Naive thymus-derived CD4-positive, alpha-beta T cell (primary cell): ENCODE data around the gene MTOR. TPM values are rescaled to one million over a fixed set of nuclear protein-coding genes. Genes with fewer than 3 reads are reported as not detected.
"Not testable (repeated sequence)": the region's sequence is repeated elsewhere in the genome, so short reads cannot be mapped to it uniquely, and the experiment has no call there.

Experiments used
- ATAC-seq: fragments of 150-1000 bp; cut with Tn5 transposase; 2 replicates; pipeline ENCODE4 v1.10.0; 2021; ENCODE audit warnings: mild to moderate bottlenecking, moderate library complexity
- CTCF ChIA-PET: fragments of 350-600 bp; sonication (Branson Sonifier 250); formaldehyde crosslinking; loops from one replicate; lab custom pipeline; 2021; ENCODE audit warnings: antibody characterized with exemption; lab: Charles Lee
- POLR2A ChIA-PET: fragments of 350-600 bp; sonication (Branson Sonifier 250); formaldehyde crosslinking; loops from one replicate; lab custom pipeline; 2021; ENCODE audit warnings: antibody characterized with exemption, inconsistent platforms; lab: Charles Lee
- DNase-seq, 9 donors: peaks; one replicate each; pipeline versions ENCODE4 v3.0.0 to v3.0.0-alpha.2; 2020 to 2022; ENCODE audit warnings: mixed read lengths in 1 of 9
- H3K27ac ChIP-seq: one replicate; pipeline ENCODE4 v1.7.0; 2013; ENCODE audit warnings: mild to moderate bottlenecking, low read depth, low read length, moderate library complexity
- H3K27me3 ChIP-seq, 2 donors: one replicate each; pipeline ENCODE4 v1.7.0; 2013; ENCODE audit warnings: low read length in 2 of 2, mild to moderate bottlenecking in 2 of 2, moderate library complexity in 2 of 2; ENCODE audit not compliant: control insufficient read depth in 2 of 2, insufficient read depth in 2 of 2
- H3K36me3 ChIP-seq, 3 experiments: 1 replicate in 2 of 3; 2 replicates in 1 of 3; pipeline ENCODE4 v1.7.0; 2013; ENCODE audit warnings: low read length in 3 of 3, mild to moderate bottlenecking in 3 of 3, moderate library complexity in 1 of 3; ENCODE audit not compliant: insufficient read depth in 3 of 3, control insufficient read depth in 2 of 3
- H3K4me1 ChIP-seq, 2 donors: one replicate each; pipeline ENCODE4 v1.7.0; 2013; ENCODE audit warnings: low read length in 2 of 2, mild to moderate bottlenecking in 2 of 2, moderate library complexity in 1 of 2; ENCODE audit not compliant: control insufficient read depth in 2 of 2, insufficient read depth in 2 of 2
- H3K4me3 ChIP-seq: 2 replicates; pipeline ENCODE4 v1.7.0; 2013; ENCODE audit warnings: mild to moderate bottlenecking, low read length
- H3K9me3 ChIP-seq, 3 experiments: 1 replicate in 2 of 3; 2 replicates in 1 of 3; pipeline ENCODE4 v1.7.0; 2013; ENCODE audit warnings: low read length in 3 of 3; ENCODE audit not compliant: control insufficient read depth in 2 of 3
- H3K27ac Mint-ChIP-seq, 9 donors: one replicate each; pipeline ENCODE4 v1.8.0; 2020 to 2022; ENCODE audit warnings: mixed read lengths in 9 of 9, mild to moderate bottlenecking in 8 of 9, moderate library complexity in 5 of 9, inconsistent platforms in 2 of 9
- H3K27me3 Mint-ChIP-seq, 5 donors: one replicate each; pipeline ENCODE4 v1.8.0; 2021 to 2022; ENCODE audit warnings: mixed read lengths in 5 of 5, mild to moderate bottlenecking in 1 of 5
- H3K36me3 Mint-ChIP-seq, 5 donors: one replicate each; pipeline ENCODE4 v1.8.0; 2020 to 2022; ENCODE audit warnings: mixed read lengths in 5 of 5, mild to moderate bottlenecking in 3 of 5, inconsistent platforms in 1 of 5
- H3K4me1 Mint-ChIP-seq, 7 donors: one replicate each; pipeline ENCODE4 v1.8.0; 2020 to 2022; ENCODE audit warnings: mixed read lengths in 7 of 7, mild to moderate bottlenecking in 3 of 7, inconsistent platforms in 1 of 7
- H3K4me3 Mint-ChIP-seq, 10 donors: one replicate each; pipeline ENCODE4 v1.8.0; 2020 to 2022; ENCODE audit warnings: mild to moderate bottlenecking in 10 of 10, mixed read lengths in 10 of 10, moderate library complexity in 6 of 10, inconsistent platforms in 2 of 10
- H3K9me3 Mint-ChIP-seq, 11 donors: one replicate each; pipeline ENCODE4 v1.8.0; 2020 to 2022; ENCODE audit warnings: mixed read lengths in 11 of 11, mild to moderate bottlenecking in 4 of 11, inconsistent platforms in 1 of 11, moderate library complexity in 1 of 11
- intact Hi-C, 2 donors: fragments of 100-400 bp; cut with micrococcal nuclease; formaldehyde crosslinking; loops; one replicate each; pipeline ENCODE4 v1.15.1; 2023
- polyA plus RNA-seq, 2 donors: library from polyadenylated mRNA; unstranded; fragments of 300-500 nt; fragmentation: Illumina TruSeq; gene quantifications; one replicate each; pipeline ENCODE4 v1.2.3, GENCODE V29; 2021
- total RNA-seq, 6 experiments: library from RNA in 5 of 6; stranded (reverse) in 5 of 6; gene quantifications; 1 replicate in 5 of 6; 2 replicates in 1 of 6; pipeline ENCODE4 v1.2.3 and lab custom pipeline; 2021 to 2026

The MTOR gene
- total and polyA plus RNA-seq, 7 experiments from 2014 or later: 4.8 to 47.9 (median 44.8) TPM

DNA sequence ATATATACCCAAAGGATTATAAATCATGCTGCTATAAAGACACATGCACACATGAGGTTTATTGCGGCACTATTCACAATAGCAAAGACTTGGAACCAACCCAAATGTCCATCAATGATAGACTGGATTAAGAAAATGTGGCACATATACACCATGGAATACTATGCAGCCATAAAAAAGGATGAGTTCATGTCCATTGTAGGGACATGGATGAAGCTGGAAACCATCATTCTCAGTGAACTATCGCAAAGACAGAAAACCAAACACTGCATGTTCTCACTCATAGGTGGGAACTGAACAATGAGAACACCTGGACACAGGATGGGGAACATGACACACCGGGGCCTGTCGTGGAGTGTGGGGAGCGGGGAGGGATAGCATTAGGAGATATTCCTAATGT, 95.6 kb downstream of the MTOR start:
- H3K9me3 Mint-ChIP-seq, POLR2A ChIA-PET, ATAC-seq, H3K9me3 ChIP-seq, H3K27ac ChIP-seq, H3K4me3 ChIP-seq, H3K27me3 Mint-ChIP-seq, H3K27me3 ChIP-seq, H3K4me1 Mint-ChIP-seq, CTCF ChIA-PET, H3K4me1 ChIP-seq, DNase-seq, H3K27ac Mint-ChIP-seq, intact Hi-C loops, H3K4me3 Mint-ChIP-seq: not testable (repeated sequence)
- H3K36me3 Mint-ChIP-seq: peaks cover 4 to 57% (median 26%) of the 10 kb centered on the region in 5 donors
- peaks cover 0 to 13% (median 0%) of the 10 kb centered on the region in 3 experiments for H3K36me3 ChIP-seq

DNA sequence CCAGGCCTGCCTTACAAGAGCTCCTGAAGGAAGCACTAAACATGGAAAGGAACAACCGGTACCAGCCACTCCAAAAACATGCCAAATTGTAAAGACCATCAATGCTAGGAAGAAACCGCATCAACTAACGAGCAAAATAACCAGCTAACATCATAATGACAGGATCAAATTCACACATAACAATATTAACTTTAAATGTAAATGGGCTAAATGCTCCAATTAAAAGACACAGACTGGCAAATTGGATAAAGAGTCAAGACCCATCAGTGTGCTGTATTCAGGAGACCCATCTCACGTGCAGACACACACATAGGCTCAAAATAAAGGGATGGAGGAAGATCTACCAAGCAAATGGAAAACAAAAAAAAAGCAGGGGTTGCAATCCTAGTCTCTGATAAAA, 99.6 kb downstream of the MTOR start:
- H3K27ac Mint-ChIP-seq, POLR2A ChIA-PET, H3K27me3 Mint-ChIP-seq, H3K9me3 ChIP-seq, H3K4me1 ChIP-seq, CTCF ChIA-PET, DNase-seq, intact Hi-C loops, H3K4me1 Mint-ChIP-seq, H3K27me3 ChIP-seq, H3K4me3 ChIP-seq, H3K4me3 Mint-ChIP-seq, H3K9me3 Mint-ChIP-seq, ATAC-seq, H3K27ac ChIP-seq: not testable (repeated sequence)
- H3K36me3 Mint-ChIP-seq: peaks cover 4 to 62% (median 29%) of the 10 kb centered on the region in 5 donors
- H3K36me3 ChIP-seq: peaks cover 0 to 12% (median 0%) of the 10 kb centered on the region in 3 experiments

DNA sequence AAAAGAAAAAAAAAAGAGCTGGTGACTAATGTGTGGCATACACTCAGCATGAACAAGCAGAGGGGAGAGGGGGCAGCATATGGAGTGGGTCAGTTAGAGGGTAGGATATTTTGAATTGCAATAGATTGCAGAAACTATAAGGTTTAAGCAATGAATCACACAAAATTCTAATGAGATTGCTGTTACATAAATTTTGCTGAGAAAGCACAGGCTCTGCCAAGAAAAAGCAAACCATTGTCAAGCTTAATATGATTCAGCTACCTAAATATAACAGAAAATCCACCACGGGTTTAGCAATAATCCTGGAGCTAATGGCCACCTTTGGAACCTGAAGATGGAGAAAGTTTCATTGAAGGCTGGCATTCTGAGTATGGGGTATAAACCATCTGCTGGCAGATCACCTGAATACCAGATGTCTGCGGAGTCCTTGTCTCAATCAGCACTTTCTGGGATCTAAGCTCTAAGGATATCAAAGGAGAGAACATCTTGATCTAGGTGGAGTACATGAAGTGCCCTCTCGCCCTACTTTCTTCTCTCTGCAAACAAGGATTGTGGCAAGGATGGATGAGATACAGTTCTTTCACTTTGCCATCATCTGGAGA, 103.5 kb downstream of the MTOR start:
- H3K27ac ChIP-seq: no peak overlapping the region
- H3K4me3 ChIP-seq: no peak overlapping the region
- H3K9me3 ChIP-seq: no peaks in the 10 kb centered on the region
- Mint-ChIP-seq H3K27me3 (no peaks in the 10 kb centered on the region), H3K4me1 (peaks cover 0 to 11% (median 0%) of the 10 kb centered on the region in 7 donors), H3K9me3 (no peaks in the 10 kb centered on the region), H3K27ac (no peak overlapping the region), H3K36me3 (peaks cover 11 to 50% (median 18%) of the 10 kb centered on the region in 5 donors), H3K4me3 (no peak overlapping the region)
- DNase-seq: no peak
- peaks cover 15 to 36% (median 17%) of the 10 kb centered on the region in 3 experiments for H3K36me3 ChIP-seq
- no peaks in the 10 kb centered on the region for H3K4me1 ChIP-seq
- ChIA-PET POLR2A (no interaction called here), CTCF (interaction anchor here (0.6 kb wide), 1 partner anchor 442 kb away, joined by 3 read pairs; no protein-coding TSS in a partner anchor)
- ATAC-seq: no peak
- no peaks in the 10 kb centered on the region for H3K27me3 ChIP-seq
- intact Hi-C loops: no loop called here

DNA sequence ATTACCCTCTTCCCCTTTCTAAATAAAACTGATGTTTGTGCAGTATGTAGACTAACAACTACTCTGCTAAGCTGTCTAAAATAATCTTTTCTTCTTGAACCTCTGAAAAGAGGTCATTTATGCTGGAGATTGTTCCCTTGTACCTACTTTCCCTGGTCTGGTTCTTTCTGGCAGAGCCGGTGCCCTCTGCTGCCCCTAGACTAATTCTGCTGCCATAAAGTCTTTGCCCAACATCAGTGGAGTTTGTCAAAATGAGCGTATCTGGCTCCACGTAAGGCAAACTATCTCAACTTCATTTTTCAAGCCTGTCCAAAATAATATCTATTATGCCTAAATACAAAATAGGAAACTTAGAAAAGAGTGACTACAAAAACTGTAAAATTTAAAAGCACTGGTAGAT, 104.1 kb downstream of the MTOR start:
- ATAC-seq (no peak), DNase-seq (no peak)
- peaks cover 15 to 37% (median 17%) of the 10 kb centered on the region in 3 experiments for H3K36me3 ChIP-seq
- CTCF ChIA-PET: interaction anchor here (0.6 kb wide), 1 partner anchor 443 kb away, joined by 3 read pairs; no protein-coding TSS in a partner anchor
- H3K4me1 ChIP-seq: no peaks in the 10 kb centered on the region
- intact Hi-C loops: no loop called here
- Mint-ChIP-seq H3K4me3 (no peak overlapping the region), H3K36me3 (peaks cover 11 to 45% (median 16%) of the 10 kb centered on the region in 5 donors), H3K9me3 (no peaks in the 10 kb centered on the region), H3K27me3 (no peaks in the 10 kb centered on the region), H3K27ac (peak overlapping the region in 3 of 9 donors; percentile 3 to 43 (median 29)), H3K4me1 (peaks cover 0 to 11% (median 0%) of the 10 kb centered on the region in 7 donors)
- H3K27ac ChIP-seq: no peak overlapping the region
- no peak overlapping the region for H3K4me3 ChIP-seq
- H3K27me3 ChIP-seq: no peaks in the 10 kb centered on the region
- no peaks in the 10 kb centered on the region for H3K9me3 ChIP-seq
- POLR2A ChIA-PET: no interaction called here

DNA sequence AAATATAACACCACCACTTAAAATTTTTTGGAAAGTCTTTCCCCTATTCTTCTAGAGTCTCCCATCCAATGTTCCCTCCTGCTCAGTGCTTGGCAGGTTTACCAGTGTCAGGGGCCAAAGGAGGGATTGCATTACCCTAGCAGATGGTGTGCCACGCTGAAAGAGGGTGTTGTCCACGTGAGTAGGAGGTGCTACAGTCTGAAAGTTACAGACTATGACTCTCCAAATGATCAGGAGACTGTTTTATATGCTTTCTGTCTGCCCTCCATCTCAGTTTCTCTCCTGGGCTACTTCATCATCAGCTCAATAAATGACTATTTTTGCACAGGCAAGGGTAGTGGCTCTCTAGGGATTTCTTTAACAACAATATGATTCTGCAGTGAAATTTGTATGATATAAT, 104.5 kb downstream of the MTOR start:
- no peaks in the 10 kb centered on the region for H3K27me3 Mint-ChIP-seq
- no peaks in the 10 kb centered on the region for H3K27me3 ChIP-seq
- no peak overlapping the region for H3K4me3 ChIP-seq
- H3K27ac ChIP-seq: no peak overlapping the region
- no peaks in the 10 kb centered on the region for H3K4me1 ChIP-seq
- no peak for DNase-seq
- no peak for ATAC-seq
- H3K4me3 Mint-ChIP-seq: no peak overlapping the region
- H3K36me3 ChIP-seq: peaks cover 15 to 41% (median 17%) of the 10 kb centered on the region in 3 experiments
- ChIA-PET POLR2A (no interaction called here), CTCF (no interaction called here)
- peak overlapping the region in 2 of 9 donors; percentile 3 to 43 for H3K27ac Mint-ChIP-seq
- intact Hi-C loops: no loop called here
- peaks cover 0 to 1% (median 0%) of the 10 kb centered on the region in 11 donors for H3K9me3 Mint-ChIP-seq
- peaks cover 13 to 45% (median 19%) of the 10 kb centered on the region in 5 donors for H3K36me3 Mint-ChIP-seq
- peaks cover 0 to 11% (median 0%) of the 10 kb centered on the region in 7 donors for H3K4me1 Mint-ChIP-seq
- H3K9me3 ChIP-seq: no peaks in the 10 kb centered on the region

DNA sequence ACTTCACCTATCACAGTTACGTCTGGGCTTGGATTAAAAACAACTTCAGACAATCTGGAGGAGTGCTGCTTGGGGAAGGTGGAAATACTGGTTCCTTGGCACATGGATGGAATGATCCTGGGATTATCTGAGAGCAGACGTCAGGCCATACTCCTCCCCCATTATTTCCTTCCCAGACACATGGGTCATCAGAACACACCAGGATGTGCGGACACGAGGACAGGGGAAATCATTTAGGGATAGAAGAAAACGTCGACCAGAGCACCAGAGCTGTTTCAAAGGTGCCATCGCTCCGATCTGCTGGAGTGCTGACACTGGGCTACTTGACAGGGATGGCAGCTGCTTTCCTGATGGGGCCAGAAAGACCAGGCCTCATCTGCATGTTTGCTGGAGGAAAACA, 105.0 kb downstream of the MTOR start:
- ATAC-seq (no peak), DNase-seq (no peak)
- H3K9me3 ChIP-seq: no peaks in the 10 kb centered on the region
- no peak overlapping the region for H3K27ac ChIP-seq
- peaks cover 0 to 11% (median 0%) of the 10 kb centered on the region in 7 donors for H3K4me1 Mint-ChIP-seq
- H3K9me3 Mint-ChIP-seq: peaks cover 0 to 1% (median 0%) of the 10 kb centered on the region in 11 donors
- H3K4me3 Mint-ChIP-seq: no peak overlapping the region
- POLR2A ChIA-PET: no interaction called here
- no peak overlapping the region for H3K4me3 ChIP-seq
- H3K36me3 Mint-ChIP-seq: peaks cover 13 to 47% (median 23%) of the 10 kb centered on the region in 5 donors
- H3K27me3 ChIP-seq: no peaks in the 10 kb centered on the region
- H3K36me3 ChIP-seq: peaks cover 15 to 46% (median 17%) of the 10 kb centered on the region in 3 experiments
- H3K27ac Mint-ChIP-seq: peak overlapping the region in 1 of 9 donors; percentile 43
- no peaks in the 10 kb centered on the region for H3K27me3 Mint-ChIP-seq
- intact Hi-C loops: no loop called here
- H3K4me1 ChIP-seq: no peaks in the 10 kb centered on the region
- CTCF ChIA-PET: no interaction called here

DNA sequence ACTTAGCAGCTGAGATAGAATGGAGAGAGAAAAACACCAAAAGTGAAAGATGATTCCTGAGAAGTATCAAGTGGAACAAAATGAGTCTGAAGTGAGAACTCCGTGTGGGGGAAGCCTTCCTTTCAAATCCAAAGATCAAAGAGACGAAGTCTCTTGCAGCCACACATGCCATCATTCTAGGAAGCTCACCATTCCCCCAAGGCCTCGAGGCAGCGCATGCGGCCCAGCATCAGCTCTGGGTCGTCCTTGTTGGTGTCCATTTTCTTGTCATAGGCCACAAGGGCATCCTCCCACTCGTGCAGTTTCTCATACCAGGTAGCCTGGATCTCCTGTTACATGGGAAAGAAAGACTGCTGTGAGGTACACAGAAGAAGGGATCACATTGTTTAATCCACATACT, 105.4 kb downstream of the MTOR start:
- H3K4me3 Mint-ChIP-seq: no peak overlapping the region
- no peaks in the 10 kb centered on the region for H3K9me3 ChIP-seq
- DNase-seq (no peak), ATAC-seq (no peak)
- peaks cover 10 to 47% (median 20%) of the 10 kb centered on the region in 5 donors for H3K36me3 Mint-ChIP-seq
- no peaks in the 10 kb centered on the region for H3K27me3 Mint-ChIP-seq
- H3K4me1 ChIP-seq: no peaks in the 10 kb centered on the region
- no peak overlapping the region for H3K4me3 ChIP-seq
- H3K4me1 Mint-ChIP-seq: peaks cover 0 to 11% (median 0%) of the 10 kb centered on the region in 7 donors
- no peaks in the 10 kb centered on the region for H3K27me3 ChIP-seq
- H3K36me3 ChIP-seq: peaks cover 15 to 51% (median 17%) of the 10 kb centered on the region in 3 experiments
- POLR2A ChIA-PET: no interaction called here
- intact Hi-C loops: no loop called here
- CTCF ChIA-PET: no interaction called here
- peak overlapping the region in 1 of 9 donors; percentile 10 for H3K27ac Mint-ChIP-seq
- peaks cover 0 to 1% (median 0%) of the 10 kb centered on the region in 11 donors for H3K9me3 Mint-ChIP-seq
- H3K27ac ChIP-seq: peak overlapping the region; percentile 35
